NCI-H345 (cell line): Measurements from ENCODE around the gene MFAP4.
A peak's percentile ranks its signal among the peaks of the same experiment; 100 is the strongest.

Experiments
- DNase-seq: peaks from one replicate; lab custom pipeline; 2025; lab: John Stamatoyannopoulos, UW

MFAP4 gene

DNA sequence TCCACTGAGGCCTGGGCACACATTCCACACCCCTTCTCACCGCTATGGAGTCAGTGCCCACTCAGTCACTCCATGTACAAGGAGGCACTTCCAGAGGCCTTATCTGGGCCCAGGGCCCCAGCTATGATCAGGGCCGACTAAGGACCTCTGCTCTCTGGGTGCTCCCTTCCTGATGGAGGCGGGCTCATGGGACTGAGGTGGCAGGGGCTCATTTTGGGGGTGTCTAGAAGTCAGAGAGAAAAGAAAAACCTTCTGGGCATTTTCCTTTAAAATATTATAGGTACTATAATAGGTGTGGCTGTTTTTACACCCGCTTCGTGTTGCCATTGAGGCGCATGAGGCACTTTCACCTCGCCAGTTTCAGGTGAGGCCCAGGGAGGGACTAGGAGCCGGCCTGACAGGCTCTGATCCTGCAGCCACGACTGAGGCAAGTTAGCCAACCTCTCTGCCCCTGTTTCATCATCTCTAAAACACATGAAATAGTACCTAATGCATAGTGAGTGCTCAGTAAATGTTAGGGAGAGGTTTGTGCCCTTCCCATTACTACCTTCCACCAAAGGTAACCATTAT is 38.8 kb downstream of the MFAP4 start:
- no peak for DNase-seq

DNA sequence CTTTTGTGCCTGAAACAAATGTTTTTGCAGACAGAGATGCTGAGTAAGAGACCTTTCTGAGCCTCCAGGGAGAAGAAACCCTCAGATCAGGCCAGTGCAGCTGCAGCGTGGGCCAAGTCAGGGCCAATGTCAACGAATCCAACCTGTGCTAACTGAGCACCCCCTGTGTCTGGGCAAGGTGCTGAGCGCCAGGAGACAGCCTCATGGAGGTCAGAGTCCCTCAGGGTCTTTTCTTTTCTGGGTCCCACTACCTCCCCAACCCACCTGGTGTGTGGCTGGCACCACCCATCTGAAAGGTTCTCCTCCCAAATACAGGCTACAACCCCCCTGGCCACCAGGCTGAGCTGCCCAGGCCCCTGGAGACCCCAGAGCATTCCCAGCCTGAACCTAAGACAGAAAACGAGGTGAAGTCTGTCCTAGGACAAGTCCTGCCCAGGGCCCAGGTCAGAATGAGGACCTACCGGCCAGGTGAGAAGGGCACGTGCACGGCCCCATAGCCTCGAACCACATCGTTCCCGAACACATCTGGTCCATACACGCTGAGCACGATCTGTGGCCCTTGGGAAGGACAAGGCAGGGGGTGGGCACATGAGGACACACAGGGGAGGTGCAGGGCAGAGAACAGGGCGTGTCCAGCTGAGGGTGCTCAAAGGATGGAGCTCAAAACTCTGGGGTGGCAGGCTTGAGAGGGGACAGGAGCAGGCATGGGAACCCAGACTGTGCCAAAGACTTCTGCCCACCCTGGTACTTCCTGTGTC is 39.5 kb downstream of the MFAP4 start:
- DNase-seq, result no peak

GRCh38 chr17:19346351-19347255 is 40.4 kb downstream of the MFAP4 start:
- peak; percentile 22 for DNase-seq

GRCh38 chr17:19345486-19346350 is 41.3 kb downstream of the MFAP4 start:
- DNase-seq, result no peak

DNA sequence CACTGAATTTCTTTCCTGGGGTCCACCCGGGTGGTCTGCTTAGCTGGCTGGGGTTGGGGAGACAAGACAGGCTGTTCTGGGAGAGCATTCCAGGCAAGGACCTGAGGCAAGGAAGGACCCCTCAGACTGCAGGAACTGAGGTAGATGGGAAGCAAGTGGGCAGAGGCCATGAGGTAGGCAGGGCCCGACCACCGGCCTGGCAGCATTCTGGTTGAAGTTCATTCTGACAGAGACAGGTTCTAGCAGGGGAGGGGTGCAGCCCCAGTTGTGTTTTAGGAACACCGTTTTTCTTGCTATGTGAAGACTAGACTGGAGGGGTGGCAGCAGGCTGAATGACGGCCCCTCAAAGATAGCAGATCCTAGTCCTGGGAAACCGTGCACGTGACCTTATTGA is 41.9 kb downstream of the MFAP4 start:
- DNase-seq, result no peak

DNA sequence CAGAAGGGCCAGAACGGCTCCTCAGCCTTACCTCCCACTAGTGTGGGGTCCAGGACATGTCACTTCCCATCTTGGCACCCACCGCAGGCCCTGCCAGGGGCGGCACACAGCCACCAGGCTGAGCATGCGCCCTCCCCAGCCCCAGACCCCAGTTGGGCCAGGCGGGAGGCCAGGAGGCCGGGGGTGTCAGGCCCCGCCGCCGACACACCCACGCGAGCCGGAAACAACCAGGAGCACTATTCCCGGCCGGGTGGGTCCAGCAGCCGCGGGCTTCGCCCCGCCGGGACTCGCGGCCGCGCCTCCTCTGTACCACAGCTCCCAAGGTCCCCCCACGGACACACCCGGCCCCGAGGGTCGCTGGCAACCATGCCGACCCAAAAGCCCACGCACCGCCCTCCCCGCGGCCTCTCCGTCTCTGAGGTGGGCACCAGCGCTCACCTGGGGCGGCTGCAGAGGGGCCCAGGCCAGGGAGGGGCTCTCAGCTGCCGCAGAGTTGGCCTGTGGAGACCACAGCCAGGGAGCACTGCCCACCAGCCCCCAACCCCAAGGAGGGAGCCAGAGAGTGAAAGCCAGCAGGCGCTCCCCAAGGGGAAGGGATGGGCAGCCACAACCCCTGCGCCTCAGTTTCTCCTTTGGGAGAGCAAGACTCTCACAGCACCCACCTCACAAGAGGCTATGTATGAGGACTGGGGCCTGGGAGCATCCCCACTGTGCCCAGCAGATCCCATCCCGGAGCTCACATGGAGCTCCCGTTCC is 42.5 kb downstream of the MFAP4 start:
- no peak for DNase-seq

DNA sequence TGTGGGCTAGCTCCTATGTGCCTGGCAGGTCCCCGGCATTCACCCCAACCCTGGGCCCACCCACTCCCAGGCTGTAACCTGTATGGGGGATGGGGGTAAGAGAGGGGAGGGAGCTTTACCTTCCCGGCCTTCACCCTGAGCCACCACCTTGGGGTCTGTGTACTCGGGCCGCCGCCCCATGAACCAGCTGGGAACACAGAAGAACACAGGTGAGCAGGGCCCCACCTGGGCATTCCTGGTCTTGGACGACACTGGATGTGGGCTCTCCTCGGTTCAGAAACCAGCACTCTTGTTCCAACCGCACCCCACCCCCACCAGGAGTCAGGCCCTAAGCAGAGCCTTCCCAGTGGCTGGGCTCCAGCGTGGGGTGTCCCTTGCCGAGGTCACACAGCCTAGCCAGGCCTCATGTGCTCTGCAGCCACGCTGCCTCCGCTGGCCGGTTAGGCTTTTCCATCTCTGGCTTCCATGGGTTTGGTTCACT is 43.3 kb downstream of the MFAP4 start:
- no peak for DNase-seq

GRCh38 chr17:19343256-19343630 is 43.7 kb downstream of the MFAP4 start:
- no peak for DNase-seq

DNA sequence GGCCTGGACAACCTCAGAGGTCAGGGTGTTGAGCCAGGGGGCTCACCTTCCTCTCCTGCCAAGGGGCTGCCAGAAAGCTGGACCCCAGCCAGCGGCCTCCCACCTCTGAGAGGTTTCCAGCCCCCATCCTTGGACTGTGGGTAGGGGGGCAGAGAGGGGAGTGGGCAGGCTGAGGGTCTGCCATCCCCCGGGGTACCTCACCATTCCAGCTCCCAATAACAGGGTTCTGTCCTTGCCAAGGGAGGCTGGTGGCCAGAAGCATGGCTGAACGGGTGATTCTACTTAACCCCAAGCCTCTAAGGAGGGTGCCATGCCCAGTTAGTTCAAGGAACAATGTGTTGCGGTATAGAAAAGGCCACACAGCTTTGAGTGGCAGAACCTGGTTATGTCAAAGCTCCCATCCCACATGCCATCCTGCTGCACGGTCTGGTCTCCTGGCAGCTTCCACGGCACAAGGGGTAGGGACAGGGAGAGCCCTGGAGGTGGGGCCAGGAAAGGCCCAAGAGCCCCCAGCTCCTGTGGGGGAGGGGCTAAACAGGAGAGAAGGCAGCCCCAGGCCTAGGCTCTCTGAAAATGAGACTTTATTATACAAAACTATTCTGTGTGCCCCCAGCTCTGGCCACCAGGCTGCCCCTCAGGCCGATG is 44.3 kb downstream of the MFAP4 start:
- DNase-seq, result no peak

DNA sequence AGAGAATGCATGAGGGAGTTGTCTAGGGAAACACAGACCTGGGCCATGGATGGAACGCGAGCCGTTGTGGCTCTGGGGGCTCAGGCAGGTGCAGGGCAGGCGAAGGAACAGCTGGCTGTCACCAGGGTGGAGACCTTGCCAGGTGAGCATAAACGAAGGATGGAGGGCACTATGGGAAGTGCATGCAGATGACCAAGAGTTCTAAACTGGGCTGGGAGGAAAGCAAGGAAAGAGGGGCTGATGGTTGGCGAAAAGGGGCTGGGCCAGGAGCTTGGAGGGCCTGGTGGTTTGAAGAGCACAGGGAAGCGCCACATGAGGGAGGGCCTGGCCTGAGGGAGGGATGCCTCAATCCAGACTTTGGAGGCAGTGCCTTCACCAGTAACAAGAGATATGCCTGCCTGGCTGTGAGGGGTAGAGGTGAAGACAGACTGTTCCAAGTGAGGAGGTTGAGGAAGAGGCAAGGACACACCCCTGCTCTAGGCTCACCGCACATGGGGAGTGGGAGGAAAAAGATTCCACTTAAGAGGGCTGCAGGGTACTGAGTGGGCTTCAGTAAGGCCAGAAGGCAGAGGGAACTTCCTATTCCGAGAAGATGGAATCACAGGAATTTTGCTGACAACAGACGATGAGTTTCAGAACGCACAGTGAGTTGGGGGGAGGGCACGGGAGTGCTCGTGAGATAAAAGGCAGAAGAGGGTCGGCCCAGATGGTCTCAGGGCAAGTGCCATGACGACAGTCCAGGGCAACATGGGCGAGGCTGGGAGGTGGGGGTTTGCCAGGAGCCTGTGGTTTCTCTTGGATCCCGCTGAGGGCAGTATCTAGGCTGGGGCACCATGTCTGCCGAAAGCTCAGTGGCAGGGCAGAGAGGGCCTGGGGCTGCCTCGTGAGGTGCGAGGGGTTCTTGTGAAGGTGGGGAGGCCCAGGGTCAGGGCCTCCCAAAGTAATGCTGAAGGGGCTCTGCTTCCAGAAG is 45.1 kb downstream of the MFAP4 start:
- no peak for DNase-seq

DNA sequence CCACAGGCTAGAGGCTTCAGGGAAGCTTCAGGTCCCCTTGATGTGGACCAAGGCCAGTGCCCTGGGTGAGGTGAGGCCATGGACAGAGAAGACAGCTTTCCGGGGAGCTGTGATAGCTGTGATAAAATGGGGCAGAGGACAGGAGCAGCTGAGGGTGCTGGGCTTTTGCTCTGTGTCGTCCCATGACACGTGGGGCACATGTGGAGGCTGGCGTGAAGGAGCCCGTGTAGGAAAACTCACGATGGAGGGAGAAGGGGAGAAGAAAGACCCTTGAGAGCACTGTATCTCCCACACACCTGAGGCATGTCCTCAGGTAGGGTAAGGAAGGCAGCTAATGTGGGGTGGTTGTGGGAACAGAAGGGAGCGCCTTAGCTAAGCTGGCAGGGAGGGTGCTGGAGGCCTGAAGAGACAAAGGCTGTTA is 45.8 kb downstream of the MFAP4 start:
- no peak for DNase-seq

DNA sequence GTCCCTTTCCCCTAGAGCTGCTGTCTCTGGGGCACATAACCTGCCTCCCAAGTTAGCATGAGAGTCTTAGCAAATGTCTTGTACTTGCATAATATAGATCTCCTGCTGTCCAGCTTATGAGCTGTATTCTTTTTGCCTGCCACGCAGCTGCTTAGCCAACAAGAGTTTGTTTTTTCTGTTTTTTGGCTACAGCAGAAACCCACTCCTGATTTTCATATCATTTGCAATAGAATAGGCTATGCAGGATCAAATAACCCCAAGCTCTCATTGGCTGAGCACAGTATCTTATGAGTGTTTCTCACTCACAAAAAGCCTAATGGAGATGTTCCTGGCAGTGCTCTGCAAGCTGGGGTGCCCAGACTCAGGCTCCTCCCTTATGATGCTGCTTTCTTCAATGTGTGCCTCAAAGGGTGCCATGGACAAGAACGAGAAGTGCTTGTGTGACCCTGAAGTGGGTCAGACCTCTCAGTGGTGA is 47.6 kb downstream of the MFAP4 start:
- DNase-seq, result no peak

DNA sequence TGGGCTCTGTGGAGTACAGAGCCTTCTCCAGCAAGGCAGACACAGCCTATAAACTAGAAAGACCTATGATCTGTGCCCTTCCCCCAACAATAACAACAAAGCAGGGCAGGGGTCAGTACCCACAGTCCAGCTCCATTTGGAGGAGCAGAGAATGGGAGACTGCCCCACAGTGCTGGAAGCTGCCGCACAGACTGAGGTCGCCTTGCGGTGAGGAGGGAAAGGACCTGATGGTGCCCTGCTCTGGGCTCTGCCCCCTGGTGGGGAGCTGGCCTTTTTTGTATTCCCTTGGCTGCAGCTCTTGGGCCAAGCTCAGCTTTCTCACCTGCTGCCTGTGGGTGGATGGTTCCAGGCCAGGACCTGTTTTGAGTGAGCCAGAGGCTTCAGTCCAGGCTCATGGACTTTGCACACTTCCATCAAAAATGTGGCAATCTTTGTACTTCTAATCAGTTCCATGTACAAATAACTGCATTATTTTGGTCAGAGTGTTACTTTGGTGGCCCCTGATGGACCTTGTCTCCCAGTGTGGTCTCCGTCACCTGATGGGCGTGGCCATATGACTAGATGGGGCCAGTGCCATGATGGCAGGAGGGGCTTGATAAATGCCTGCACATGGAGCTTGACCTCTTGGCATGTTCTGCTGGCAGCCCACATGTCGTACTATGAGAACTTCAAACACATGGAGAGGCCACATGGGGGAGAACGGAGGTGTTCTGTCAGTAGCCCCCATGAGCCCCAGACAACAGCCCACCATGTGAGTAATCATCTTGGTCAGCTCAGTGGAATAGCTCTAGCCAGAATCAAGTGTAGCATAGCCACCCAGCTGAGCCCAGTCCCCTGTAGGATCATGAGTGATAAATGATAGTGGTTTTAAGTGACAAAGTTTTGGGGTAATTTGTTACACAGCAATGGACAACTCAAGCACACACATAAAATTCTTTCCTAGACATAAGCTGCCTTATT is 48.7 kb downstream of the MFAP4 start:
- DNase-seq, result no peak

DNA sequence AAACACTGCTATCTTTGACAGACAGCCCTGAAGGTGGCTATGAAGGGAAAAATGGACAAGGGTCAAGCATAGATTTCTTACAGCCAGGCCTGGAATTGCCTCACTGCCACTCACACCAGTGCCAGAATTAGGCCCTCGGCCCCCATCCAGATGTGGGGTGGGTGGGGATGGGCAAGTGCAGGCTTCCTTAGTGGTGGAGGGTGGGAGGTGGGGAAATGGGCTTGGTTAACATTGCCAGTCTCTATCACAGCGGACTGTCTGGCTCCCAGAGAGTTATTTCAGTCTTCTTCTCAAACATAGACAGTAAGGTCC is 49.3 kb downstream of the MFAP4 start:
- no peak for DNase-seq

- DNase-seq, result no peak
Observed at GRCh38 chr17:19336938-19337711, 49.9 kb downstream of the MFAP4 start.

- DNase-seq, result no peak
Observed at GRCh38 chr17:19335951-19336631, 50.9 kb downstream of the MFAP4 start.

GRCh38 chr17:19334331-19334730 is 52.7 kb downstream of the MFAP4 start:
- DNase-seq, result no peak
